Fibroblast of villous mesenchyme (primary cell): ENCODE results near the gene KIF11. TPM values are rescaled to one million over a fixed set of nuclear protein-coding genes. Genes with fewer than 3 reads are reported as not detected.
"Not testable (repeated sequence)": the region's sequence is repeated elsewhere in the genome, so short reads cannot be mapped to it uniquely, and the experiment has no call there.

Experiments
- DNase-seq: peaks from one replicate; pipeline ENCODE4 v3.0.0-alpha.2; 2010; ENCODE audit warnings: low read depth
- H3K4me3 ChIP-seq: 2 replicates; pipeline ENCODE4 v1.5.1; 2011; ENCODE audit warnings: low read depth, mild to moderate bottlenecking, low read length
- CTCF ChIP-seq: IDR thresholded peaks from 2 replicates; pipeline ENCODE4 v1.5.1; 2012; ENCODE audit warnings: low read depth, mild to moderate bottlenecking, low read length; ENCODE audit not compliant: insufficient read depth
- total RNA-seq: library from RNA; depleted of rRNA; stranded (reverse); fragments of >200 nt; gene quantifications from 2 replicates; pipeline ENCODE4 v1.2.3, GENCODE V29; 2012

Gene KIF11
- total RNA-seq, 1 donor: 20.7 TPM

GRCh38 chr10:92559046-92559445 is 33.9 kb upstream of the KIF11 start:
- no peak for TF ChIP-seq CTCF
- DNase-seq: no peak
- no peak overlapping the region for H3K4me3 ChIP-seq

GRCh38 chr10:92562424-92562823 is 30.5 kb upstream of the KIF11 start:
- no peak for DNase-seq
- TF ChIP-seq CTCF: no peak

GRCh38 chr10:92567952-92568600 is 24.9 kb upstream of the KIF11 start:
- no peak for TF ChIP-seq CTCF
- peak; percentile 29 for DNase-seq
- no peak overlapping the region for H3K4me3 ChIP-seq

More at GRCh38 chr10:92562424-92562823, 30.5 kb upstream of the KIF11 start:
- no peak overlapping the region for H3K4me3 ChIP-seq

GRCh38 chr10:92569071-92569470 is 23.9 kb upstream of the KIF11 start:
- DNase-seq: peak; percentile 11
- no peak overlapping the region for H3K4me3 ChIP-seq
- no peak for TF ChIP-seq CTCF

- not testable (repeated sequence) for DNase-seq, H3K4me3 ChIP-seq
These were observed 23.3 kb upstream of the KIF11 start for GRCh38 chr10:92569663-92570062.

- DNase-seq: peak; percentile 43
- H3K4me3 ChIP-seq: peak overlapping the region; percentile 93
- no peak for TF ChIP-seq CTCF
These were observed 21.3 kb upstream of the KIF11 start for GRCh38 chr10:92571649-92572048.

- H3K4me3 ChIP-seq: peak overlapping the region; percentile 93
- DNase-seq: no peak
- no peak for TF ChIP-seq CTCF
These were observed 20.4 kb upstream of the KIF11 start for GRCh38 chr10:92572362-92573090.
